CD14-positive monocyte (primary cell): Measurements from ENCODE around the gene BEST2. TPM values are rescaled to one million over a fixed set of nuclear protein-coding genes. Genes with fewer than 3 reads are reported as not detected.

Experiments
- DNase-seq, 3 donors: peaks; one replicate each; pipeline ENCODE4 v3.0.0-alpha.2; 2011 to 2022
- H2AFZ ChIP-seq: 2 replicates; pipeline ENCODE4 v1.6.0; 2012; ENCODE audit warnings: mild to moderate bottlenecking, low read depth, low read length, inconsistent platforms; ENCODE audit not compliant: insufficient read depth, poor library complexity, severe bottlenecking
- H3K27ac ChIP-seq, 2 donors: 1 replicate in 1 of 2; 2 replicates in 1 of 2; pipeline ENCODE4 v1.5.1; 2012 to 2013; ENCODE audit warnings: low read length in 2 of 2, control low read depth in 1 of 2, inconsistent platforms in 1 of 2, low read depth in 1 of 2, mild to moderate bottlenecking in 1 of 2
- H3K27me3 ChIP-seq, 2 donors: one replicate each; pipeline versions ENCODE4 v1.6.0 to v1.6.1; 2011 to 2013; ENCODE audit warnings: low read length in 2 of 2; ENCODE audit not compliant: control insufficient read depth in 2 of 2, insufficient read depth in 2 of 2
- H3K36me3 ChIP-seq, 2 donors: replicated peaks in 1 of 2; 1 replicate in 1 of 2; 2 replicates in 1 of 2; pipeline versions ENCODE4 v1.5.1 to v1.6.1; 2012 to 2013; ENCODE audit warnings: low read length in 2 of 2, control low read depth in 1 of 2, inconsistent platforms in 1 of 2, mild to moderate bottlenecking in 1 of 2; ENCODE audit not compliant: insufficient read depth in 2 of 2, control insufficient read depth in 1 of 2
- H3K4me1 ChIP-seq, 2 donors: 1 replicate in 1 of 2; 2 replicates in 1 of 2; pipeline versions ENCODE4 v1.5.1 to v1.6.1; 2012 to 2013; ENCODE audit warnings: low read length in 2 of 2, control low read depth in 1 of 2, inconsistent platforms in 1 of 2, mild to moderate bottlenecking in 1 of 2, moderate library complexity in 1 of 2; ENCODE audit not compliant: insufficient read depth in 2 of 2, control insufficient read depth in 1 of 2
- H3K4me2 ChIP-seq: replicated peaks from 2 replicates; pipeline ENCODE3; 2012; ENCODE audit warnings: low read length, moderate library complexity, mild to moderate bottlenecking; ENCODE audit not compliant: poor library complexity, severe bottlenecking; ENCODE audit errors: extremely low read depth
- H3K4me3 ChIP-seq, 3 experiments: fragments of 200-600 bp in 1 of 3; sonication (generic) in 1 of 3; replicated peaks in 1 of 3; 1 replicate in 2 of 3; 2 replicates in 1 of 3; pipeline ENCODE4 v1.5.1; 2011 to 2013; ENCODE audit warnings: low read length in 3 of 3, mild to moderate bottlenecking in 3 of 3, control low read depth in 2 of 3, low read depth in 2 of 3, inconsistent platforms in 1 of 3, moderate library complexity in 1 of 3
- H3K79me2 ChIP-seq: 2 replicates; pipeline ENCODE4 v1.6.0; 2012; ENCODE audit warnings: mild to moderate bottlenecking, control low read depth, inconsistent platforms, low read length, moderate library complexity; ENCODE audit not compliant: insufficient read depth
- H3K9ac ChIP-seq: 2 replicates; pipeline ENCODE4 v1.6.0; 2017; ENCODE audit warnings: low read length, mild to moderate bottlenecking; ENCODE audit not compliant: insufficient read depth, poor library complexity, severe bottlenecking
- H3K9me3 ChIP-seq, 2 donors: replicated peaks in 1 of 2; 1 replicate in 1 of 2; 2 replicates in 1 of 2; pipeline versions ENCODE4 v1.5.1 to v1.6.1; 2012 to 2013; ENCODE audit warnings: low read length in 2 of 2, control low read depth in 1 of 2; ENCODE audit not compliant: control insufficient read depth in 1 of 2, insufficient read depth in 1 of 2
- H4K20me1 ChIP-seq: 2 replicates; pipeline ENCODE4 v1.6.0; 2012; ENCODE audit warnings: mild to moderate bottlenecking, low read length, control low read depth, moderate library complexity; ENCODE audit not compliant: insufficient read depth
- H3K27ac Mint-ChIP-seq, 7 donors: one replicate each; pipeline ENCODE4 v1.8.0; 2020; ENCODE audit warnings: mild to moderate bottlenecking in 7 of 7, mixed read lengths in 7 of 7, moderate library complexity in 6 of 7, inconsistent platforms in 2 of 7
- H3K27me3 Mint-ChIP-seq, 3 donors: one replicate each; pipeline ENCODE4 v1.8.0; 2021 to 2022; ENCODE audit warnings: low read depth in 3 of 3, mild to moderate bottlenecking in 3 of 3, mixed read lengths in 3 of 3, moderate library complexity in 3 of 3, inconsistent platforms in 1 of 3
- H3K36me3 Mint-ChIP-seq, 2 donors: one replicate each; pipeline ENCODE4 v1.8.0; 2020; ENCODE audit warnings: mixed read lengths in 2 of 2, inconsistent platforms in 1 of 2, mild to moderate bottlenecking in 1 of 2
- H3K4me1 Mint-ChIP-seq: one replicate; pipeline ENCODE4 v1.8.0; 2020; ENCODE audit warnings: mild to moderate bottlenecking, mixed read lengths
- H3K4me3 Mint-ChIP-seq, 2 donors: one replicate each; pipeline ENCODE4 v1.8.0; 2020; ENCODE audit warnings: mild to moderate bottlenecking in 2 of 2, mixed read lengths in 2 of 2, moderate library complexity in 1 of 2
- H3K9me3 Mint-ChIP-seq, 7 donors: one replicate each; pipeline ENCODE4 v1.8.0; 2020 to 2022; ENCODE audit warnings: mixed read lengths in 7 of 7, mild to moderate bottlenecking in 6 of 7, moderate library complexity in 6 of 7, inconsistent platforms in 2 of 7
- WGBS: methylation state at CpG from one replicate; pipeline ENCODE4 v1.1.5; 2013; ENCODE audit warnings: missing lambda C conversion rate; ENCODE audit not compliant: insufficient coverage; 5-methylcytosine and 5-hydroxymethylcytosine counted together
- intact Hi-C, 2 donors: fragments of 100-400 bp; cut with micrococcal nuclease; formaldehyde crosslinking; loops; one replicate each; pipeline versions ENCODE4 v1.15.0 to v1.15.1; 2023
- polyA plus RNA-seq, 3 donors: library from polyadenylated mRNA; depleted of rRNA in 1 of 3; unstranded in 2 of 3; stranded (reverse) in 1 of 3; fragments of 300-500 nt in 2 of 3; fragments of >200 nt in 1 of 3; fragmentation: Illumina TruSeq in 2 of 3; gene quantifications; 1 replicate in 2 of 3; 2 replicates in 1 of 3; pipeline ENCODE4 v1.2.3, GENCODE V29; 2012 to 2021
- TF ChIP-seq, protein P1 (sequence below): fragments of 200-600 bp; IDR thresholded peaks from one replicate; pipeline ENCODE4 v1.8.0; 2022; ENCODE audit warnings: antibody characterized with exemption, mild to moderate bottlenecking

The BEST2 gene
- polyA plus RNA-seq, 3 donors: not detected

DNA sequence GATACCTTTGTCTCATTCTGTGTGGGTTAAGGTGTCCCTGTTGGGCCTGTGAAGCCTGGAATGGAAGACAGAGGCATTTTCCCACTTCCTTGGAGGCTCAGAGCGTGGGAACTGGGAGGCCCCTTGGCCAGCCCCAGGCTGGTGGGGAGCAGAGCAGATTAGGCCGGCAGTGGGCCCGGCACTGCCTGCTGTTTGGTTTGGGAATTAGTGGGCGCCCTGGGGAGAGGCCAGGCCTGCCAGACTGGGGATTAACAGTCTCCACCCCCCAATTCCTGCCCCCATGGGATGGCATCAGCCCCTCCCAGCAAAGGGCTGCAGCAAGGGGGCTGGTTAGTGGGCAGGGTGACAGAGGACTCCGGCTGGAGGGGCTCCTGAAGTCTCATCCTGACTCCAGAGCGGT lies 3.1 kb upstream of the BEST2 start:
- intact Hi-C loops: no loop called here
- H3K27ac Mint-ChIP-seq: no peak overlapping the region
- 92% methylated on average over 3 of the region's 6 CpGs for WGBS

DNA sequence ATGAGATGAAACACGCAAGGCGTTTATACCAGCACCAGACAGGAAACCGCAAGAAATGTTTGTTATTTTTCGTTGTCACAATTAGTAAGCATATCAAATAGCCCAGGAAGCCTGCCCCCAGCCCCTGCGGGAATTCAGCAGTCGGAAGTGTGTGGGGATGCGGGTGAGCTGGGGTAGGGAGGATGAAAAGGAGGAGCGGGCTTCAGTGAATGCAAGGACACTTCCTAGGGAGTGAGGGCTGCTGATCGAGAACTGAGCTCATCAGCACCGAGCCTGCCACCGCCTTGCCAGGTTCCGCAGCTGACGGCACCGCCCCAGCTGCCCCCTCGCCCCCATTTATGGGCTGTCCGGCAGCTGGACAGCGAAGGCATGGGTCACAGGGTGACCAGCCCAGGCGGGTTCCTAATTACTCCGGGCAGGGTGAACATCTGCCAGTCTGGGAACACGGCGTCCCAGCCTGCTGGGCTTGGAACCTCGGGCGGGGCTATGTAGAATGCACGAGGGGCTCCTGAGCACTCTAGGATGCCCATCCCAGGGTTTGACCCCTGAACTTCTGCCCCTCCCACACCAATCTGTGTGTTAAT lies 1.6 kb upstream of the BEST2 start:
- no peak overlapping the region for H3K4me2 ChIP-seq
- DNase-seq: no peak
- no peaks in the 10 kb centered on the region for H3K4me1 ChIP-seq
- peaks cover 12 to 20% (median 16%) of the 10 kb centered on the region in 7 donors for H3K9me3 Mint-ChIP-seq
- H4K20me1 ChIP-seq: no peaks in the 10 kb centered on the region
- intact Hi-C loops: no loop called here
- peaks cover 30 to 34% of the 10 kb centered on the region in 2 donors for H3K36me3 Mint-ChIP-seq
- peaks cover 4% of the 10 kb centered on the region for H3K4me1 Mint-ChIP-seq
- H3K79me2 ChIP-seq: no peaks in the 10 kb centered on the region
- peaks cover 13 to 18% of the 10 kb centered on the region in 2 donors for H3K9me3 ChIP-seq
- TF ChIP-seq, protein P1, sequence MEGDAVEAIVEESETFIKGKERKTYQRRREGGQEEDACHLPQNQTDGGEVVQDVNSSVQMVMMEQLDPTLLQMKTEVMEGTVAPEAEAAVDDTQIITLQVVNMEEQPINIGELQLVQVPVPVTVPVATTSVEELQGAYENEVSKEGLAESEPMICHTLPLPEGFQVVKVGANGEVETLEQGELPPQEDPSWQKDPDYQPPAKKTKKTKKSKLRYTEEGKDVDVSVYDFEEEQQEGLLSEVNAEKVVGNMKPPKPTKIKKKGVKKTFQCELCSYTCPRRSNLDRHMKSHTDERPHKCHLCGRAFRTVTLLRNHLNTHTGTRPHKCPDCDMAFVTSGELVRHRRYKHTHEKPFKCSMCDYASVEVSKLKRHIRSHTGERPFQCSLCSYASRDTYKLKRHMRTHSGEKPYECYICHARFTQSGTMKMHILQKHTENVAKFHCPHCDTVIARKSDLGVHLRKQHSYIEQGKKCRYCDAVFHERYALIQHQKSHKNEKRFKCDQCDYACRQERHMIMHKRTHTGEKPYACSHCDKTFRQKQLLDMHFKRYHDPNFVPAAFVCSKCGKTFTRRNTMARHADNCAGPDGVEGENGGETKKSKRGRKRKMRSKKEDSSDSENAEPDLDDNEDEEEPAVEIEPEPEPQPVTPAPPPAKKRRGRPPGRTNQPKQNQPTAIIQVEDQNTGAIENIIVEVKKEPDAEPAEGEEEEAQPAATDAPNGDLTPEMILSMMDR: no peak
- H3K36me3 ChIP-seq: peaks cover 24 to 33% of the 10 kb centered on the region in 2 donors
- peaks cover 22 to 35% (median 26%) of the 10 kb centered on the region in 3 donors for H3K27me3 Mint-ChIP-seq
- peak overlapping the region in 1 of 7 donors; percentile 10 for H3K27ac Mint-ChIP-seq
- no peak overlapping the region for H3K4me3 ChIP-seq
- 39% methylated on average over 18 of the region's 24 CpGs for WGBS
- peaks cover 0 to 15% of the 10 kb centered on the region in 2 donors for H3K27me3 ChIP-seq
- no peak overlapping the region for H2AFZ ChIP-seq
- no peak overlapping the region for H3K27ac ChIP-seq
- peak overlapping the region in 1 of 2 donors; percentile 22 for H3K4me3 Mint-ChIP-seq
- H3K9ac ChIP-seq: no peak overlapping the region

More for the DNA sequence above, 3.1 kb upstream of the BEST2 start:
- peaks cover 22 to 31% (median 25%) of the 10 kb centered on the region in 3 donors for H3K27me3 Mint-ChIP-seq
- no peak overlapping the region for H3K4me3 Mint-ChIP-seq
- H3K27ac ChIP-seq: no peak overlapping the region
- peaks cover 32 to 43% of the 10 kb centered on the region in 2 donors for H3K36me3 ChIP-seq
- no peaks in the 10 kb centered on the region for H3K4me1 ChIP-seq
- H3K36me3 Mint-ChIP-seq: peaks cover 40 to 46% of the 10 kb centered on the region in 2 donors
- no peak overlapping the region for H2AFZ ChIP-seq
- peaks cover 12 to 20% (median 16%) of the 10 kb centered on the region in 7 donors for H3K9me3 Mint-ChIP-seq
- H3K9me3 ChIP-seq: peaks cover 13 to 18% of the 10 kb centered on the region in 2 donors
- no peak overlapping the region for H3K4me3 ChIP-seq
- H4K20me1 ChIP-seq: no peaks in the 10 kb centered on the region
- peaks cover 4% of the 10 kb centered on the region for H3K4me1 Mint-ChIP-seq
- TF ChIP-seq, protein P1: no peak
- peaks cover 0 to 11% of the 10 kb centered on the region in 2 donors for H3K27me3 ChIP-seq
- no peak for DNase-seq
- no peak overlapping the region for H3K4me2 ChIP-seq
- H3K79me2 ChIP-seq: no peaks in the 10 kb centered on the region
- H3K9ac ChIP-seq: no peak overlapping the region
